Activated T-helper 1 cell treated with anti-CD3 and anti-CD28 coated beads, Interleukin-2, amount 50 U/mL, for 16 hours (primary cell): ENCODE results near the gene LYPD6.

ENCODE experiments used
- DNase-seq, 2 donors: peaks; one replicate each; pipeline ENCODE4 v3.0.0-alpha.2; 2020; ENCODE audit warnings: low read depth in 1 of 2, low spot score in 1 of 2

LYPD6 gene

DNA sequence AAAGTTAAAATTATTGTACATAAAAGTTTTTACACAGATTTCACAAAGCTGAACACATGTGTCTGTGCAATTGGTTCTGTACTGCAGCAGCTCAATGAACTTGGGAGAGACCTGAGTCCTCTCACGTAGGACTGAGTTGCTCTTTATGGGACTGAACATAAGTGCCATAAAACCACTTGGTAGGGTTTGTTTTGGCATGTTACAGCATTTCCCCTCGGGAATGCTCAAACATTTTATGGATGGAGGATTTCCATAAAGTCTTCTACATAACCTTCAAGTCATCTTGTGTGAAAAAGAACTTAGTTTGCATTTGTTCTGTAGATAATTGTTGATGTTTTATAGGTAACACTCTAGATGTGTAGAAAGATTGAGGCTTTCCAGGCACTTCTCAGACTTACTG lies 15.9 kb downstream of the LYPD6 start:
- DNase-seq: no peak

DNA sequence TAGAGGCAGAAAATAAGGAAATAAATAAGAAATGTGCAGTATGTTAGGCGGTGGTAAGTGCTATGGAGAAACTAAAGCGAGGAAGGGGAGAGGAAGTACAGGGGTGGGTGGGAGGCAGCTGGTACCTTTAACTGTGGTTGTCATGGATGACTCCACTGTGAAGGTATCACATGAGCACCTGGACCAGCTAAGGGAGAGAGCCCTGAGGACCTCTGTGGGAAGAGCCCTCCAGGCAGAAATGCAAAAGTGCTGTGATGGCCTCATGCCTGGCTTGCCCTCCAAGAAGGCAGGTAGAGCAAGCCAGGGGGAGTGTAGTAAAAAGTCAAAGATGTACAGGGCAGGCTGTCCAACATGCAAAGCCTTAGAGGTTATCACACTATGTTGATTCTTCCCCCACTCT lies 17.9 kb downstream of the LYPD6 start:
- DNase-seq: no peak

DNA sequence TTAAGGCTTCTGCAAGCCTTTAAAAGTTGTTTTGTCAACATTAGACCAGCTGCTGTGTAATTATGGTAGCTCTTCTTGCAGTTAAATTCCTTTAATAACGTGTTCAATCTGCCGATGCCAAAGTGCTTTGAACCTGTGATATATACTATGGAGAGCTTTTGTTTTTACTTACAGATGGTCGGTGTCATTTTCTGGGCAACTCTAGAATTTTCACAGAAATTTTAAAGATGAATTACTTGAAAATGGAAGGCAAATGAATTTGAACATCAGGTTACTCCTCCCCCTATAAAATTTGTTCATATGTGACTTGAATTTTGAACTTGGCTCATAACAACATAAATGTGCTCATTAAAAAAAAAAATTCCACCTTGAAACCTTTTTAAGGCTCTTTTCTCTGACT lies 23.0 kb downstream of the LYPD6 start:
- no peak for DNase-seq

DNA sequence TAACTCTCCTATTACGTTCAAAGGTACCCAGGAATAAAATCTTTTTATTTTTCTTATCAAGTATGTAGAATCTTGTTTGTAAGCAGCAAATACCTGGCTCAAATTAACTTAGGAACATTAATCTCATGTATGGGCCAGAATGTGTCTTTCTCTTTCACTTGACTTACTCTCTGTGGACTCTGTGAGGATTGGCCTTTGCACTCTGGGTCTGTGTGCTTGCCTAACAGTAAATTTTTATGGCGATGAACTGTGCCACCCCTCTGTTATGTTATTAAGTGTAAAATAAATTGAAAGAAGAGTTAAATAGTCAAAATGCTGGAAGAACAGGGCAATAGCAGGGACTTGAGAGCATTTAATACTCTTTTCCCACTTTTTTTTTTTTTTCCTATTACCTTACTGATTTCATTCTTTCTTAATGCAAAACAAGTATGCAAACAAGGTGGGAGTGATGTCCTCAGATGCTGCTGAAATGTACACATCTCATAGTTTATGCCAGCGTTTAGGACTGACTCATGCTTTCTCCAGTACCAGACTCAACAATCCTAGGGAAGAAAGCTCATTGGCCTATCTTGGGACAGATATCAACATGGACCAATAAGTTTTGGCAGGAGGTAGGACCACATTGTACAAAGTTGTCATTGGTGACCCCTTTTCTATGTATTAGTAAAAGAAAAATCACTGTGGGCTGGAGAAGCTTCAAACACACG lies 25.5 kb downstream of the LYPD6 start:
- no peak for DNase-seq

DNA sequence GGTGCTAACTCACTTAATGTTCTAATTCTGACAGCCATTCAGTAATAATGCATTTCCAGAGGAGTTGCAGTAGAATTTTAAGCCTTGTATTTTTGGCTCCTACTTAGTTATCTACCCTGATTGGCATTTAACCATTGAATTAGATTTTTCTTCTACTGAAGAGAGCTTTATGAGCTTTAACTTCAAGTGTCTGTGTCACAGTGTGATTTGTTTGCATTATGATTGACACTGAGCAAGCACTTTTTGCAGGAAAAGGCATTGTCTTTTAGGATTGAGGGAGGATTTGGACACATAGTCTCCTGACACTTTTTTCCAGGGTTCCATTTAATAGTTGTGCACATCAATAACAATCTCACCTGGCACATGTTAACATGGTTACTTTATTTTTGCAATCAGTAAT lies 26.7 kb downstream of the LYPD6 start:
- DNase-seq: no peak

- no peak for DNase-seq
These were observed 29.7 kb downstream of the LYPD6 start for GRCh38 chr2:149360106-149360505.

DNA sequence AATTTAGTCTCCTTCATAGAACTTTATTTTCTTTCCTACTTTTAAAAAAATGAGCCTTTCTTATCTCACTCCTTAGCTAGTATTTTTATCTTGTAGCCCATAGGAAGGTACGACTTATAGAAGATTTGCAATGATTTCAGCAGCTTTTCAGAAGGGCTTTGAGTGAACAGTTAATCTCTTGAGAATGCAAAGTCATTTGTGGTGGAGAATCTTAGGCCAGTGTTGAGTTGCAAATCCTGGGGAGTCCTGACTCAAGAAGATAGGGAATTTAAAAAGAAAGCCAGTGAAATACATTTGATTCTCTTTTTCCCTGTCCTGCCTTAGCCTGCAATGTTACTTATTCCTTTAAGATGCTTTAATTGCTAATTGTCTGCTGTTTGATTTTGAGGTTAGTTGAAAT lies 33.6 kb downstream of the LYPD6 start:
- no peak for DNase-seq

- no peak for DNase-seq
These were observed 34.5 kb downstream of the LYPD6 start for GRCh38 chr2:149364839-149365238.

- DNase-seq: no peak
These were observed 35.7 kb downstream of the LYPD6 start for GRCh38 chr2:149365931-149366583.

DNA sequence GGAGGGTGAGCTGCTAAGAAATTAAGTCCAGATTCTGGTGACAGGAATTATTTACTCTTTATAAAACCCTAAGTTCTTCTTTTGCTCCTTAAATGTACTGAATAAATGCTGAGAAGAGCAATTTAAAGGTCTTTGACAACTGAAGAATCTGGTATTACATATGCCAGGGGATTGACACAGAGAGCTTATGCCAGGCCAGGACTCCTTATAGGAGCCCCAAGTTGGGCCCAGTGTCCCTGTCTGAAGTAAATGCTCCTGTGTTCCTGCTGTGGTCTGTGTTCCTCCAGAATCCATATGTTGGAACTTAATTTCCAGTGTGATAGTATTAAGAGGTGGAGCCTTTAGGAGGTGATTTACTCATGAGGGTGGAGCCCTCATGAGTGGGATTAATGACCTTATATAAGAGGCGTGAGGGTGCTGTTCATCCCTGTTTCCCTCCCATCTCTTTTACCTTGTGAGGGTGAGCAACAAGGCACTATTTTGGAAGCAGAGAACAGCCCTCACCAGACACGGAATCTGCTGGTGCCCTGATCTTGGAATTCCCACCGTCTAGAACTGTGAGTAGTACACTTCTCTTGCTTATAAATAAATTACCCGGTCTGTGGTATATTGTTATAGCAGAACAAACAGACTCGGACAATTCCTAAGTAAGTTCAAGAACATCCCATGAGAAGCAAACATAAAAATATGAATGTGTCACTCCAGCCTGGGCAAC lies 39.8 kb downstream of the LYPD6 start:
- DNase-seq: no peak

DNA sequence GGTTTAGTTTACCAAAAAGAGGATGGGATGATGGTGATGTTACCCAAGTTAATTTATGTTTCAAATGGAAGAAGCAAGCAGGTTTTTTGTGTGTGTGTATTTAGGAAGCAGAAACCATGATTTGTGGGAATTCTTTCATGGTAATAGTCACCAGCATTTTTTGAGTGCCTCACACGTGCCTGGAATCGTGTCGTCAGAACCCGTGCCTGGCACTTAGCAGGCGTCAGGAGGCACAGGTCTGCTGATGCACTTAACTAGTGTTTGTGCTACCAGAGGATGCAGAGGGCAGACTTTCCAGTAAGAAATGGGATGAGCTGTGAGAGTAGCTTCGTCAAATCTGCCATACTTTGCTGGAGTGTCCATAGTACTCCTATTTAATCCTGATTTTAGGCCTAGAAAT lies 41.1 kb downstream of the LYPD6 start:
- DNase-seq: no peak

- no peak for DNase-seq
These were observed 45.5 kb downstream of the LYPD6 start for GRCh38 chr2:149375801-149376361.

DNA sequence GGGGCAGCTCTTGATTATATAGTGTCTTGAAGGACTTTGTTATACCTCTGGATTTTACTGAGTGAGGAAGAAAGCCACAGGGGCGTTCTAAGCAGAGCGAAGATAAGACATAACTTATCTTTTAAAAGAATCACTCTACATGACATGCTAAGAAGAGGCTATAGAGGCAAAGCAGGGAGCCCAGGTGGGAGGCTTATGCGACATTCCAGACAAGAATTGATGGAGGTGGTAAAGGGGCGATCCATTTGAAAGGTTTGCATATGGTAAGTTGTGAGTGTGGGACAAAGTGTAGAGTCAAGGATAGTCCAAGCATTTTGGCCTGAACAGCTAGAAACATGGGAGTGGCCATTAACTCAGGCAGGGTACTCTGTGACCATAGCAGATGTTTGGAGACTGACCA lies 49.8 kb downstream of the LYPD6 start:
- DNase-seq: no peak

DNA sequence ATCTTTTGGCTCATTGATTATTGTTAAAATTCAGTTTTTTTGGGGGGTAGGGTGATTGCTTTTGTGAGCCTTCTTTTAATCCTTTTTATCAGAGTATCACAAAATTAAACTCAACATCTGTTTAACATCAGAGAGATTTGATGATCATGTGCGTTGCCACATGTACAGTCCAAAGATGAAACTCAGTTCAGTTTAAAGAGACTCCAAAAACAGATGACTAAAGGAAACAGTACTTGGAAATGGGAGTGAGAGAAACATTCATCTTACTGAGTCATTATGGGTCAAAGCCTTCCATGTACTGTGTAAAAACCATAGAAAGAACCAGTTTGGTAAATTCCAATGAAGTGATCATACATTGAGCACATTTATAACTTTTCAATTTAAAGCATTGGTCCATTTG lies 53.0 kb downstream of the LYPD6 start:
- no peak for DNase-seq

DNA sequence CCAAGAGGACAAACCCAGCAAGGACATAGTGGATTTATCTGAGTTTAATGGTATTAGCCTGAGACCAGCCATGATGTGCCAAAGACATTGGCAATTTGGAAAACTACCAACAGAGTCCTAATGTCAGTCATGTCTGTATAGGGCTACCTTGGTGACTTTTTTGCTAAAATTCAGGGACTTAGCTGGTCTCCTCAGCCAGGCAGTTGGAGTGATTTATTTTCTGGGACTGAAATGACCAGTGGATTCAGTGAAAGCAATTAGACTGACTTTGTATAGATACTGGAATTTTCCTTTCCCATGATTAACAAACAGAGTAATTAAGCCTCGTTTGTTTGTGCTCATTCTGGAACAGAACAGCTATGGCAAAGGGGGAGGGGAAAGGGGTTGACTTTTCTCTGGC lies 55.0 kb downstream of the LYPD6 start:
- no peak for DNase-seq

DNA sequence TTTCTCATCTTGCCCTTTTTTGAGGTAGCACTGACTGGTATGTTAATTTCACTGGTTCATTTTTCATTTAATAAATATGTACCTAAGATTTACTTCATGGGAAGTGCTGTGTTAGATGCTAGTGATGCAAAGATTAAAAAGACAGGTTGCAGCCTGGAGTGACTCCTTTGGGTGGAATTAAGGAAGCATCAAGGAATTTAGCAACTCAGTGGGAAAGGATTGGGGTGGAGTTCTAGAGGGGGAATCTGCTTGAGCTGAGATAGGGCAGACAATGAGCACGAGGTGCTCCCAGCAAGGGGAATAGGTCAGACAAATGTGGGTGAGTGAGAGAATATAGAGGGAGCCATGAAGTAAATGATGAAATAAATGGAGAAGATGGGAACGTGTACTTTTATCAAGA lies 57.0 kb downstream of the LYPD6 start:
- DNase-seq: no peak

DNA sequence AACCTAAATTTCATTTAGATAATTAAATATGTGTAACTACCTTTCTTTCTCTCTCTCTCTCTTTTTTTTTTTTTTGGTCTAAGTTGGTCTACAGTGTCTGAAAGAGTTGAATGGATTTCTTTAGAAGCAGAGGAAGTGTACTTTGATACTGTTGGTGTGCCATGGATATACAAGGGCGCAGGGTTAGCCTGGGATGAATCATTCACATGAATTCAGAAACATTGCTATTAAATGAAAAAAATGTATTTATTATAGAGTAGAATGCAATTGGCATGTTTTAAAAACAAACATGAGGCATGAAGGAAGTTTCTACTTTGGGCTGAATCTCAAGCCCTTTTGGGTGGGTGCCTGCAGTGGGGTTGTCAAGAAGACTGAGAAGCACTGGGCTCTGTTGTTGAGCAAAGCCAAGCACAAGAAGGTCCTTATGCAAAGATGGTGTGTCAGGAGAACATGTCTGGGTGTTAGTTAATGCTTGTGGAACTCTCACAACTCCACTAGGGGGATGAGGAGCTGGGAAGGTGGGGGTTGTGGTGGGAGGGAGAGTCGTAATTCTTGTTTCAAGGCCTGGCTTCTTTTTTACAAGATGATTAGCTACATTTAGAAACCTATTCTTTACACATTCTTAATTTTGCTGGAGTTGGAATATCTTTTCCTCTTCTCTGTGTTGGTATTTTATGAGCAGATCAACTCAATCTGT lies 57.9 kb downstream of the LYPD6 start:
- DNase-seq: no peak

DNA sequence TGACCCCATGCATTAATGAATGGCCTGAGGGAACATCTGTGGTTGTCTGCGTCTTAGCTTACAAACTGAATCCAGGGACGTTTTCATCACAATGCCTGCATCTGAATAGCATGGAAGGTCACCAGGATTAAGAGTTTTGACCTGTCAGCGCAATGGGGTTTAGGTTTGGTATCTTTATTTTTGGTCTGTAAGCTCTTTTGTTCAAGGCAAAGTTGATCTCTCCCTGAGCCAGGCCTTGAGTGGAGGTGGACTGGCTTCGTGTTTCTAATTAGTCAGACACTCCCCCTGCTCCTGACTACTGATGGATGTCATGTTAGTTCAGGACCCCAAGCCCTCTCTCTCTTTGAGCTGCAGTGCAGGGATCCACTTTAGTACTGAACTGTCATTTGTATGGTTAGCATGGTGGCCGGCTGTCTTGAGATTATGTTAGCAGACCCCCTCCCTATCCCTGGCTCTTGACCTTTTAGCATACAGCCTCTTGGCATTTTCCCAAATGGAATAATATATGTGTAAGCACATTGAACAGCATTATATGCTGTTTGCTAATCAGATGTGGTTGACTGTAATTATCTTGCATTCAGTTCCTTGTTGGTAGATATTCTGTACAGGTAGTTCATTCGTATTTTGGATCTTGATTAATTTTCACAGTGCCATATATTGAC lies 59.2 kb downstream of the LYPD6 start:
- no peak for DNase-seq

- DNase-seq: no peak
These were observed 63.2 kb downstream of the LYPD6 start for GRCh38 chr2:149393614-149394013.

DNA sequence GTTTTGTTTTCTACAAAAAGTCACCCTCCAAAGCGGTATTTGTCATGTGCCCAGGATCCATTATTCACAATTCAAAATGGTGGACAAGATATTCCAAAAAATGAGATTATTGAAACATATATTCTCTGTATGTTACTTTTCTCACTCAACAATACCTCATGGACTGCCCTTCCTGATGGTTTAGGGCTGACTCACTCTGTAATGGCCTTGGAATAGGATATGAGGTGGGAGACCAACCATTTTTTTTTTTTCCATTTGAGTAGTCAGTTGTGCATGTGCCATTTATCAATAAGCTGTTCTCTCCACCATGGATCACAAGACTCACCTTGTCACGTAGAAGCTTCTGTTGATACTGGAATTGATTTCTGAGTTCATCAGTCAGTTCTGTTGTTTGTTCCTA lies 64.5 kb downstream of the LYPD6 start:
- no peak for DNase-seq
